Measurements from ENCODE around the gene RTL9.
"Not testable (repeated sequence)": the region's sequence is repeated elsewhere in the genome, so short reads cannot be mapped to it uniquely, and the experiment has no call there.

The RTL9 gene

DNA sequence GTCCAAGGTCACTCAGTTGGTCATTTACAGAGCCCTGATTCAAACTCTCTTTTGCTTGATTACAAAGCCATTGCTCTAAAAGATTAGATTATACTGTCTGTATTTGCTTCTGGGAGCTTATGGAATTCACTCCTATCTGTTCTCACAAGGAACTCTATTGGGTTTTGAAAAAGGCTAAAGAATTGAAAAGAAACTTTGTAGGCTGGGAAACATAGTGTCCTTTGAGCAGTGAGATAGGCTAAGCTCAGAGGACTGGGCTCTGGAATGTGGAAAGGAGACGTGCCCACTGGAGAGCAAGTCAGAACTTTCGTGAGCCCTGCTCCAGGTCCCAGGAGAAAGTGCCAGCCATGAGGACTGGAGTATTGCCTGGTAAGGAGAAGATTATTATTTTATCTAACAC lies at the start of gene RTL9:
Gene RTL9 (plus strand): TSS at position 301 of the 400 bp plus-strand sequence. CDS start 91,770 bp downstream, outside the sequence.
- no peak for DNase-seq (ENCODE audit: low read depth)

DNA sequence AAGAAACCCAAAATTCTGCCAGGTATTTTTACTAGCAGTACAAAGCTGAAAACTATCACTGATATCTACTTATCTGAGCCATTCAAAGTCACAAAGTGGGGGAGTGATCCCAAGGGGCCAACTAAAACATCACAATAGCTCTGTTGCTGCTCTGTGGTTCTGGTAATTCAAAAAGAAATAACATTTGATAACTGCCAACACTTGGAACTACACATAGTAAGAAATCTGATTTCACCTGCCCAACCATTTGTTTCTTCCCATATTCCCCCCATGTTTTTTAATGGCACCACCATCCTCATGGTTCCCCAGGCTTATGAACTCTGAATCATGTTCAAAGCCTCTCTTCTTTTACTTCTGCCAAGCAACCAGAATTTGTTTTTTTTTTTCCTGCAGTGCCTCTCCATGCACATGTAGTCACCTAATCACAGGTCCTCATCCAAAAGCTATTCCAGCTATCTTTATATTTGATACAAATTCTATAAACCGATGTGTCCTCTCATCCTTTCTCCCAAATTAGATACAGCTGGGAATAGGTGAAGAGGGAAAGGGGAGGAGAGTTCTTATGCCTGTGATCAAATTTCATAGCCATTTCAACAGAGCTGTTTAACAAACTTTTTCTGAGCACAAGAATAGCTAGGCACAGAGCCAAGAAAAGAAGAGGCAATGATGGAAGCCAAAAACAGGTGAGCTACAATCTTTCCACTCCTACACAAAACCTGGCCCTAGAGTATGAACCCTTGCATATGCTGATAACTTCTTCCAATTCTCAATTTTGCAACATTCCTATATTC lies 48.5 kb upstream of the RTL9 start:
- DNase-seq (ENCODE audit: low read depth) = no peak

GRCh38 chrX:110310896-110311295 lies 47.8 kb upstream of the RTL9 start:
- DNase-seq (ENCODE audit: low read depth) = no peak

GRCh38 chrX:110311437-110312230 lies 47.0 kb upstream of the RTL9 start:
- no peak for DNase-seq (ENCODE audit: low read depth)

DNA sequence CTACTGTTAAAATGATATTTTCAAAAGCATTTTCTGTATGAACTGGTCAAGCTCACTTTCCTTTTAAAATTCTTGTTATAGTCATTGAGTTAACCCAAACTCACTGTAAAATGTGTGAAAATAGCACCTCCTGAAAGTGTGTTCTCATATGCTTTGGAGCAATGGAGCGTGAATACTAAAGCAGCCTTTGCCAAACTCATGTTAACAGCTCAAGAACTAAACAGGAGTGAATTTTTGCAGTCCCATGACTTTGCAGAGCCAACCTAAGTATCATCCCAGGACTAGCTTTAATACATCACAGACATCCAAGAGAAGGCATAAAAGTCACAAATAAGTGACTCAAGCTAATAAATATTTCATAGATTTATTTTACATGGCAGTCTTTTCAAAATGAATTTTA lies 43.1 kb upstream of the RTL9 start:
- DNase-seq (ENCODE audit: low read depth) = no peak

DNA sequence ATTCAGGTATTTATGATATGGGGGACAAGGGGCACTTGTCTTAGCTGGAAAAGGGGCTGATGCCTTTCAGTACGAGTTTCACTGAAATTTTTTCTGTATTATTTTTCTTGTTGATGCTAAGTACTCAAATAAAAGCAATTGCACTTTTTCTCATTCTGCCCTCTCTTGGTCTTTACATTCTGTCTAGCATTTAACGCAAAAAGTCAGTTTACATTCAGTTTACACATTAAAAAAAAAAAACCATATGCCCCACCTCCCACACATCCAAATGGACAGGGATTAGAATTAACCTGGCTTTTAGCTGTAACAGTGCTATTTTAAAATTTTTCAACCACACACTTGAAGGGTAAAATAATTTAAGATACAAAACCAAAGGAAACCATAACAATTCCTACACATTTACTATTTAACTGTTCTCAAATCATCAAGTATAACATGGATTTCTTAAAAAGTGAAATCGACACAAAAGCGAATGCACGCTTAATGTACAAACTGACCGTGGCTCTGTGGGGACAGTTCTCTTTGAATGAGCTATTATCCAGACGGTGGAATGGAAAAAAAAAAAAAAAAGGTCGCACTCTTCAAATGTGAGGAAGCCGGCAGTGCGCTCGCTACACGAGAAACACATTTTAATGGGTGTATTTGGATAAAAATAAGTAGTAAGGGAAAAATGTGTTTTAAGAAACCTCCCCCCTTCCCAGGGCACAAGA lies 42.1 kb upstream of the RTL9 start:
- DNase-seq (ENCODE audit: low read depth) = no peak

DNA sequence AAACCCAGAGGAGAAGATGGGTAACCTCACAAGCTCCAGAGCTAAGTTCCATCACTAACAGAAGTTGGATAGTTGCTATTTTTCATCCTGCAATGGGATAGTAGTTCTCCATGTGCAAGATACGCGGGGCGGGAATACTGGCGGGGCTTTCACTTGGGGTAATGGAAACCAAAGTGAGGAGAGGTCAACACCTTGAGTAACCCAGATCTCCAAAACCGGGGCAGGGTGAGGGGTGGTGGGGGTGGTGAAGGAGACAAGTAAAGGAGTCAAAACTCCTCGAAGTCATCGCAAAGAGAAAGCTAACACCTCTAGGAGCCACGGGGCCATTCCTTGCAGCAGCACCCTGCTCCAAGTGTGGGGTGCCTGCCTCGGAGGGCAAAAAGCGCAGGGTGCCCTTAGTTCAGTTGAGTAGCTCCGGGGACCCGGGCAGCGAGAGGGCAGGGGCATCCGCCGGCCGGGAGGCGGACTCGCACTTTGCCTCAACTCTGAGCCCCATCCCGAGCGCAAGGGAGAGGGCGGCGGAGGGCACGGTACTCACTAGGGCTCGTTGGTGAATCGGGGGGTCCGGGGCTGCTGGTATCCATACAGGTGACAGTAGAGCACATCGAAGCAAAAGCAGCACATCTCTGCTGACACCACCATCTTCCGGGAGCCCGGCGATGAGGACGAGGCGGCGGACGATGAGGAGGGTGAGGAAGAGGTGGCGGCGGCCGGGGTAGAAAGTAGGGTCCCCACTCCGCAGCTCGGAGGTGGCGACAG lies 41.4 kb upstream of the RTL9 start:
- no peak for DNase-seq (ENCODE audit: low read depth)

- DNase-seq (ENCODE audit: low read depth) = peak; percentile 27
Measured at GRCh38 chrX:110317820-110318663, 40.6 kb upstream of the RTL9 start, which contains the start of gene AMMECR1. AMMECR1 (minus strand) TSS chrX:110318085; CDS start chrX:110318071, 14 bp downstream.

- DNase-seq (ENCODE audit: low read depth) = no peak
Measured at GRCh38 chrX:110318664-110318968, 40.0 kb upstream of the RTL9 start.

GRCh38 chrX:110320381-110320987 lies 38.2 kb upstream of the RTL9 start:
- DNase-seq (ENCODE audit: low read depth) = no peak

GRCh38 chrX:110321081-110321480 lies 37.6 kb upstream of the RTL9 start:
- DNase-seq (ENCODE audit: low read depth) = no peak

- no peak for DNase-seq (ENCODE audit: low read depth)
Measured at GRCh38 chrX:110321670-110322069, 37.0 kb upstream of the RTL9 start.

DNA sequence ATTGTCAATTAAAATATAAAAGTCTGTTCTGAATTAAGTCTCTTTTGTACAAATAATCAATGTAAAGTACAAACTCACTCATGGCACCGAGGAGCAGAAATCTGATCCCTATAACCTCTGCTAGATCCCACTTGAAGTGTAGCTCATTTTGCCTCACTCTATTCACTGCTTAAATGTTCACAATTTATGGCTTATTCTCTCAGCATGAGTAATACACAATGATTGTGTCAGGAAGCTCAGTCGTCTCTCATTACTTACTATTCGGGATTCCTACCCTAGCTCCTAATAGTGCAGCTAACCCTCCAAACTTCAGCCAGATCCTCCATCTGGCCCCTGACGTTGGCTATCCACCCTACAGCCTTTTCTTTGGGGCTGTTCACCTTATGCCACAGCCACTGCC lies 36.0 kb upstream of the RTL9 start:
- DNase-seq (ENCODE audit: low read depth) = no peak

DNA sequence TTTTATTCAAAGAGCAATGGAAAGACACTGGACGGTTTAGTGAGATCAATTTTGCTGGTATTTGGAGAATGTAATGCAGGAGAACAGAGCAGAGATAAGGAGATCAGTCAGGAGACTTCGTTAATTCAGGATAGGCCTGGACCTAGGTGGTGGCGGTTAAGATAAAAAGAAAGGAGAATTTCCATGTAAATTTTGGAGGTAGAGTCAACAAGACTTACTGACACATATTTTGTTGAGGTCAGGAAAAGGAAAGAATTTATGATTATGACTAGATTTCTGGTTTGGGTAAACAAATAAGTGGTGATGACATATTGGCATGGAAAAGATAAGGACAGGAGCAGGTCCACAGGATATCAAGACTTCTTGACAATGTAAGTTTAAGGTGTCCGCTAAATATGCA lies 31.9 kb upstream of the RTL9 start:
- DNase-seq (ENCODE audit: low read depth) = no peak

GRCh38 chrX:110327336-110327735 lies 31.3 kb upstream of the RTL9 start:
- DNase-seq (ENCODE audit: low read depth) = no peak

DNA sequence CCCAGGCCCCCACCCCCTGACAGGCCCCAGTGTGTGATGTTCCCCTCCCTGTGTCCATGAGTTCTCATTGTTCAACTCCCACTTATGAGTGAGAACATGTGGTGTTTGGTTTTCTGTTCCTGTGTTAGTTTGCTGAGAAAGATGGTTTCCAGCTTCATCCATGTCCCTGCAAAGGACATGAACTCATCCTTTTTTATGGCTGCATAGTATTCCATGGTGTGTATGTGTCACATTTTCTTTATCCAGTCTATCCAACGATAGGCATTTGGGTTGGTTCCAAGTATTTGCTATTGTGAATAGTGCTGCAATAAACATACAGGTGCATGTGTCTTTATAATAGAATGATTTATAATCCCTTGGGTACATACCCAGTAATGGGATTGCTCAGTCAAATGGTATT lies 30.0 kb upstream of the RTL9 start:
- not testable (repeated sequence) for DNase-seq (ENCODE audit: low read depth)

GRCh38 chrX:110331444-110332030 lies 27.1 kb upstream of the RTL9 start:
- no peak for DNase-seq (ENCODE audit: low read depth)

DNA sequence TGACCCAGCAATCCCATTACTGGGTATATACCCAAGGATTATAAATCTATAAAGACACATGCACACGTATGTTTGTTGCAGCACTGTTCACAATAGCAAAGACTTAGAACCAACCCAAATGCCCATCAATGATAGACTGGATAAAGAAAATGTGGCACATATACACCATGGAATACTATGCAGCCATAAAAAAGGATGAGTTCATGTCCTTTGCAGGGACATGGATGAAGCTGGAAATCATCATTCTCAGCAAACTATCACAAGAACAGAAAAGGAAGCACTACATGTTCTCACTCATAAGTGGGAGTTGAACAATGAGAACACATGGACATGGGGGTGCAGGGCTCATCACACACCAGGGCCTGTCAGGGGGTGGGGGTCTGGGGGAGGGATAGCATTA lies 25.2 kb upstream of the RTL9 start:
- not testable (repeated sequence) for DNase-seq (ENCODE audit: low read depth)

GRCh38 chrX:110338935-110339334 lies 19.7 kb upstream of the RTL9 start:
- no peak for DNase-seq (ENCODE audit: low read depth)

All from non-pigmented ciliary epithelial cell (primary cell).